NT2/D1 (cell line): Measurements from ENCODE around the gene ZNF35.

Experiments
- DNase-seq: peaks from one replicate; pipeline ENCODE4 v3.0.0-alpha.2; 2011; ENCODE audit warnings: low read depth, low spot score
- H3K27me3 ChIP-seq: 2 replicates; pipeline ENCODE4 v1.6.0; 2011; ENCODE audit warnings: mild to moderate bottlenecking; ENCODE audit not compliant: insufficient read length, insufficient read depth
- H3K36me3 ChIP-seq: 2 replicates; pipeline ENCODE4 v1.6.1; 2011; ENCODE audit warnings: mild to moderate bottlenecking, low read length, mixed read lengths; ENCODE audit not compliant: insufficient read depth, insufficient read length
- H3K4me1 ChIP-seq: 2 replicates; pipeline ENCODE4 v1.5.1; 2011; ENCODE audit not compliant: insufficient read depth, insufficient read length
- H3K4me3 ChIP-seq: 2 replicates; pipeline ENCODE4 v1.5.1; 2011; ENCODE audit warnings: low read depth; ENCODE audit not compliant: insufficient read length
- H3K9ac ChIP-seq: 2 replicates; pipeline ENCODE4 v1.6.0; 2011; ENCODE audit warnings: low read depth; ENCODE audit not compliant: insufficient read length
- H3K9me3 ChIP-seq: 2 replicates; pipeline ENCODE4 v1.5.1; 2011; ENCODE audit warnings: mild to moderate bottlenecking, low read length; ENCODE audit not compliant: insufficient read depth
- SUZ12 ChIP-seq: IDR thresholded peaks from 2 replicates; pipeline ENCODE4 v1.6.1; 2011; ENCODE audit not compliant: insufficient read length, insufficient read depth; ENCODE audit errors: extremely low read depth
- YY1 ChIP-seq: IDR thresholded peaks from 2 replicates; pipeline ENCODE4 v1.6.1; 2011; ENCODE audit not compliant: insufficient read length, insufficient read depth
- ZNF274 ChIP-seq: IDR thresholded peaks from 2 replicates; pipeline ENCODE4 v1.6.1; 2011; ENCODE audit warnings: mild to moderate bottlenecking, low read depth, low read length

Gene ZNF35

DNA sequence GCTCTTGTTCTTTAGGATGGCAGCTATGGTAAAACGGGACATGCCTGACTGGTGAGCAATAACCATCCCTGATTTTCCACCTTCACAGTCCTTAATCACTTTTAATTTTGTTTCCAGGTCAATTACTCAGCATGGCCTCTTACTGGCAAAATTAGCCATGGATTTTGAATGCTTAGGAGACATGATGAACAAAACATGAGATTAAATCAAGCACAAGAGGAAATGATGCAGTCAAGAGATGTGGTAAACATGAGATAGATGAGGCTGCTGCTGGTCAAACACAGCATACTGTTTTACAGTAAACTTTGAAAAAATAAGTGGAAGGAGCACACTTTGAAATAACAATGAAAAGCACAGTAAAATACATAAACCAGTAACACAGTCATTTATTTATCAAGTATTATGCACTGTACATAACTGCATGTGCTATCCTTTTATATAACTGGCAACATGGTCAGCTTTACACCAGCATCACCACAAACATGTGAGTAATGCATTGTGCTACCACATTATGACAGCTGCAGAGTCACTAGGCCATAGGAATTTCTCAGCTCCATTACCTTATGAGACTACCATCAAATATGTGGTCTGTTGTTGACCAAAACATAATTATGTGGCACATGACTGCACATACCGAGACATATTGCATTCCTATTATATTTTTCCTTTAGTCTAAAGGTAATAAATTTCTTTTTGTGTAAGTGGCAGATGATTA is 33.8 kb downstream of the ZNF35 start:
- TF ChIP-seq YY1 (no peak), ZNF274 (no peak), SUZ12 (no peak)
- peaks cover 20% of the 10 kb centered on the region for H3K9me3 ChIP-seq
- DNase-seq = no peak
- no peak overlapping the region for H3K9ac ChIP-seq
- H3K4me1 ChIP-seq = no peaks in the 10 kb centered on the region
- peaks cover 30% of the 10 kb centered on the region for H3K36me3 ChIP-seq
- H3K27me3 ChIP-seq = no peaks in the 10 kb centered on the region
- no peak overlapping the region for H3K4me3 ChIP-seq

GRCh38 chr3:44685128-44685800 is 36.7 kb downstream of the ZNF35 start:
- Histone ChIP-seq H3K9ac (peak overlapping the region; percentile 84), H3K4me1 (no peaks in the 10 kb centered on the region), H3K27me3 (peaks cover 18% of the 10 kb centered on the region)

GRCh38 chr3:44687898-44688297 is 39.4 kb downstream of the ZNF35 start:
- peaks cover 15% of the 10 kb centered on the region for H3K36me3 ChIP-seq
- H3K4me1 ChIP-seq = no peaks in the 10 kb centered on the region
- no peak overlapping the region for H3K9ac ChIP-seq
- no peak for DNase-seq
- no peak overlapping the region for H3K4me3 ChIP-seq
- TF ChIP-seq ZNF274 (no peak), SUZ12 (no peak), YY1 (no peak)
- peaks cover 20% of the 10 kb centered on the region for H3K9me3 ChIP-seq
- H3K27me3 ChIP-seq = peaks cover 34% of the 10 kb centered on the region

More at GRCh38 chr3:44685128-44685800, 36.7 kb downstream of the ZNF35 start:
- peak; percentile 85 for DNase-seq
- peaks cover 30% of the 10 kb centered on the region for H3K36me3 ChIP-seq
- TF ChIP-seq ZNF274 = no peak
- no peak for TF ChIP-seq YY1
- TF ChIP-seq SUZ12 = no peak
- H3K4me3 ChIP-seq = peak overlapping the region; percentile 77
- peaks cover 20% of the 10 kb centered on the region for H3K9me3 ChIP-seq
